Ishikawa (cell line): Measurements from ENCODE around the gene SMYD3.

Source experiments
- CEBPB ChIP-seq: IDR thresholded peaks from 2 replicates; pipeline ENCODE4 v1.6.1; 2012
- EP300 ChIP-seq: IDR thresholded peaks from 2 replicates; pipeline ENCODE4 v1.6.1; 2012; ENCODE audit warnings: borderline replicate concordance
- FOXM1 ChIP-seq: IDR thresholded peaks from 2 replicates; pipeline ENCODE4 v1.6.1; 2012; ENCODE audit warnings: low read depth, borderline replicate concordance
- MAX ChIP-seq: IDR thresholded peaks from 2 replicates; pipeline ENCODE4 v1.6.1; 2012
- NFIC ChIP-seq: IDR thresholded peaks from 2 replicates; pipeline ENCODE4 v1.6.1; 2012
- RAD21 ChIP-seq: IDR thresholded peaks from 2 replicates; pipeline ENCODE4 v1.6.1; 2012; ENCODE audit warnings: low read depth
- TAF1 ChIP-seq: IDR thresholded peaks from 2 replicates; pipeline ENCODE4 v1.6.1; 2012; ENCODE audit warnings: low read depth, mild to moderate bottlenecking
- TEAD4 ChIP-seq: IDR thresholded peaks from 2 replicates; pipeline ENCODE4 v1.6.1; 2012
- USF1 ChIP-seq: IDR thresholded peaks from 2 replicates; pipeline ENCODE4 v1.6.1; 2012
- YY1 ChIP-seq: IDR thresholded peaks from 2 replicates; pipeline ENCODE4 v1.6.1; 2012; ENCODE audit warnings: low read depth
- TF ChIP-seq, protein P1 (sequence below): IDR thresholded peaks from 2 replicates; pipeline ENCODE4 v1.6.1; 2012; ENCODE audit warnings: low read depth, mild to moderate bottlenecking

DNA sequence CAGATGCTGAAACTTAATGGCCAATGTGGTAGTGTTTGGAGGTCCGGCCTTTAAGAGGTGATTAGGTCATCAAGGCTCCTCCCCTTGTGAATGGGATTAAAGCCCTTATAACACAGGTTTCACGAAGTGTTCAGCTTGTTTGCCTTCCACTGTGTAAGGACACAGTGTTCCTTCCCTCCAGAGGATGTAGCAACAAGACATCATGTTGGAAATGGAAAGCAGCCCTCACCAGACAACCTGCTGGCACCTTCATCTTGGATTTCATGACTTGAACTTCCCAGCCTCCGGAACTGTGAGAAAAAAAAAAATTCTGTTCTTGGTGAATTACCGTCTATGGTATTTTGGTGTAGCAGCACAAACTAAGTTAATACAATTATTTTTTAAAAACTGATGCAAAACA lies 738.5 kb downstream of the SMYD3 start:
- TF ChIP-seq, protein P1, sequence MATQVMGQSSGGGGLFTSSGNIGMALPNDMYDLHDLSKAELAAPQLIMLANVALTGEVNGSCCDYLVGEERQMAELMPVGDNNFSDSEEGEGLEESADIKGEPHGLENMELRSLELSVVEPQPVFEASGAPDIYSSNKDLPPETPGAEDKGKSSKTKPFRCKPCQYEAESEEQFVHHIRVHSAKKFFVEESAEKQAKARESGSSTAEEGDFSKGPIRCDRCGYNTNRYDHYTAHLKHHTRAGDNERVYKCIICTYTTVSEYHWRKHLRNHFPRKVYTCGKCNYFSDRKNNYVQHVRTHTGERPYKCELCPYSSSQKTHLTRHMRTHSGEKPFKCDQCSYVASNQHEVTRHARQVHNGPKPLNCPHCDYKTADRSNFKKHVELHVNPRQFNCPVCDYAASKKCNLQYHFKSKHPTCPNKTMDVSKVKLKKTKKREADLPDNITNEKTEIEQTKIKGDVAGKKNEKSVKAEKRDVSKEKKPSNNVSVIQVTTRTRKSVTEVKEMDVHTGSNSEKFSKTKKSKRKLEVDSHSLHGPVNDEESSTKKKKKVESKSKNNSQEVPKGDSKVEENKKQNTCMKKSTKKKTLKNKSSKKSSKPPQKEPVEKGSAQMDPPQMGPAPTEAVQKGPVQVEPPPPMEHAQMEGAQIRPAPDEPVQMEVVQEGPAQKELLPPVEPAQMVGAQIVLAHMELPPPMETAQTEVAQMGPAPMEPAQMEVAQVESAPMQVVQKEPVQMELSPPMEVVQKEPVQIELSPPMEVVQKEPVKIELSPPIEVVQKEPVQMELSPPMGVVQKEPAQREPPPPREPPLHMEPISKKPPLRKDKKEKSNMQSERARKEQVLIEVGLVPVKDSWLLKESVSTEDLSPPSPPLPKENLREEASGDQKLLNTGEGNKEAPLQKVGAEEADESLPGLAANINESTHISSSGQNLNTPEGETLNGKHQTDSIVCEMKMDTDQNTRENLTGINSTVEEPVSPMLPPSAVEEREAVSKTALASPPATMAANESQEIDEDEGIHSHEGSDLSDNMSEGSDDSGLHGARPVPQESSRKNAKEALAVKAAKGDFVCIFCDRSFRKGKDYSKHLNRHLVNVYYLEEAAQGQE: no peak
- TF ChIP-seq FOXM1: no peak
- TF ChIP-seq MAX: no peak
- TF ChIP-seq TEAD4: no peak
- TF ChIP-seq EP300: no peak
- TF ChIP-seq YY1: no peak
- TF ChIP-seq CEBPB: no peak
- no peak for TF ChIP-seq TAF1
- no peak for TF ChIP-seq RAD21
- TF ChIP-seq NFIC: no peak
- no peak for TF ChIP-seq USF1
